NCI-H1930 (cell line): ENCODE measurements around the gene ECSIT.

ENCODE experiments used
- DNase-seq, 2 experiments: peaks; one replicate each; lab custom pipeline; 2025; lab: John Stamatoyannopoulos, UW

ECSIT gene

DNA sequence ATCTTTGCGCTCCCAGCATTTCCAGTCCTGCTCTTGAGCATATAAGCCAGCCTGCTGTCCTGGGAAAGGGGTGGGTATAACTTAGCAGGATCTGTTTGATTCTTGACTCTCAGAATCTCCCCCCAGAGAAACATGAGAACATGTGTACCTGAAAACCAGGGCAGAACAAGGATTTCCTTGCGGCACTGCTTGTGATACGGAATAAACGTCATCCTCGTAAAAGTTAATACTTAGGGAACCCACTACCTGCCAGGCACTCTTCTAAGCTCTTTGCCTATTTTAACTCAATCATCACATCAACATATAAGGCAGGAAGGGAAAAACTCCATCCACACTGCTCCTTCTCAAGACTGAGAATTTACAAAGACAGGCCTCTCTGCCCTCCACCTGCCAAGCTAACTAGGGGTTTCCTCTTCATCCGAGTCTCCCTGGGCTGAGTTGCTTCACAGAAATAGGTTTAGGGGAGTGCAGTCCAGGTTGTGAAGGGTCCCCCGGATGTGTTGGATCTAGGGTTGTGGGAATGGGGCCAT is 24.4 kb downstream of the ECSIT start:
- DNase-seq, result no peak

DNA sequence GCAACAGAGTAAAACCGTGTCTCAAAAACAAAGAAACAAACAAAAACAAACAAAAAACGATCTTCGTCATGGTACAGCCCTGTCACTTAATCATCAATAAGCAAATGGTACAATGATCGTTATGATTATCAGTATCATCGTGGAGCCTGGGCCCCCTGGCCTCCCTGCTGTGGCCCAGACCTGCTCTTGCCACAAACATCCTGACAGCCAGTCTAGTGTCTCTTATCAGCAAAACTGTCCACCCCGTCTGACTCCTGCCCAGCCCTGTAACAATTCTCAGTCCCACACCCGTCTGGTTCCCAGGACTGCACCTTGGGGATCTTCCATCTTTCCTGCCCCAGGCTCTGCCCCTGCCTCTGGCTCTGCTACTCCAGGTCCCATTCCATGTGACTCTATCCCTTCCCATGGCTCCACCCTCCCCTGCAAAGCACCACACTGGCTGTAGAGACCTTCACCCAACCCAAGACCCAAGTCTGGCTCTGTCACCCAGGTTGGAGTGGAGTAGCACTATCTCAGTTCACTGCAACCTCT is 29.0 kb downstream of the ECSIT start:
- DNase-seq, result no peak

DNA sequence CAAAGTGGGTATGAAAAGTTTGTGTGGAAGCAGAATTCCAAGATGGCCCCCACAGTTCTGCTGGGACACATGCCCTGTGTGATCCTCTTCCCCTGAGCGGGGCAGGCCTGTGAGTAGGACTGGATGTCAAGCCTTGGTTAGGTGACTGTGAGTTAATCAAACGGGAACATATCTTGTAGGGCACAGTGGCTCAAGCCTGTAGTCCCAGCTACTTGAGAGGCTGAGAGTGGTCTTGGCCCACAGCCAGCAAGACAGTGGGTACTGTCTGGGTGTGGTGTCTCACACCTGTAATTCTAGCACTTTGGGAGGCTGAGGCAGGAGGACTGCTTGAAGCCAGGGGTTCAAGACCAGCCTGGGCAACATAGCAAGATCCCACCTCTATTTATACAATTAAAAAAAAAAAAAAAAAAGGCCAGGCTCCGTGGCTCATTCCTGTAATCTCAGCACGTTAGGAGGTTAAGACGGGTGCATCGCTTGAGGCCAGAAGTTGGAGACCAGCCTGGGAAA is 29.7 kb downstream of the ECSIT start:
- no peak for DNase-seq

DNA sequence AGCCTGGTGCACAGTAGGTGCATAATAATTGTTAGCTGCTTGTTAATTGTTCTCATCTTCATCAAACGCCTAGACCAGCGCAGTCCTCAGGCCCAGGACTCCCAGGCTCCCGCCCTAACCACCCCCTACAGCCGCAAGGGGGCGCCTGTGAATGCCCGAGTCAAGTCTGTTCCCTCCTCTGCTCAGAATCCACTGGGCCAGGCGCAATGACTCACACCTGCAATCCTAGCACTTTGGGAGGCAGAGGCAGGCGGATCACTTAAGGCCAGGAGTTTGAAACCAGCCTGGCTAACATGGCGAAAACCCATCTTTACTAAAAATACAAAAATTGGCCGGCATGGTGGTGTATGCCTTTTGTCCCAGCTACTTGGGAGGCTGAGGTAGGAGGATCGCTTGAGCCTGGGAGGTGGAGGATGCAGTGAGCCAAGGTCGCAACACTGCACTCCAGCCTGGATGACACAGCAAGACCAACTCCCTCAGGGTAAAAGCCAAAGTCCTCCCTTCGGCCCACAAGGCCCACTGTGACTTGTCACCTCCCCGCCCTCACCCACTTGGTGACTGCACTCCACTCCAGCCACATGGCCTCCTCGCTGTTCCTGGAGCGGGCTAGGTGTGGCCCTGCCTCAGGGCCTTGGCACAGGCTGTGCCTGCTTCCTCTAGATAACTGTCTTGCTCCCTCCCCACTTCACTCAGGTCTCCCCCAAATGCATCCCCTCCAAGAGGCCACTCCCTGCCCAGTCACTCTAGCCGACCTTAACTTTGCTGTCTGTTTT is 32.4 kb downstream of the ECSIT start:
- peak in 1 of 2 experiments; percentile 48 for DNase-seq

DNA sequence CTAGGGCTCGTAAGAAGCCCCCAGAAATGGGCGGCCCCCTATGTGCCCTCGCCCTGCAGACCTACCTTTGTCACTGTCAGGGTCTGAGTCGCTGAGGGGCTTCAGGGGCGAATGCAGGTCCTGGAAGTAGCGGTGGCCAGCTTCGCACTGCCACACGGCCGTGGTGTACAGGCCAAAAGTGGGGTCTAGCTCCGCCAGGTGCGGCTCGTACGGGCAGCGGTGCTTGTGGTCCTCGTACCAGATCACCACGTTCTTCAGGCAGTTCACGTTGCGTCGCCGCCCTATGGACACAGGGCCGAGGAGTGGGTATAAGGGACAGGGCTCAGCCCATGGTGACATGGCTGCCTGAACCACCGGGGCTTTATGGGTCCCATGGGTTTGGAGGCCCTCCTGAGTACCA is 33.0 kb downstream of the ECSIT start:
- no peak for DNase-seq

DNA sequence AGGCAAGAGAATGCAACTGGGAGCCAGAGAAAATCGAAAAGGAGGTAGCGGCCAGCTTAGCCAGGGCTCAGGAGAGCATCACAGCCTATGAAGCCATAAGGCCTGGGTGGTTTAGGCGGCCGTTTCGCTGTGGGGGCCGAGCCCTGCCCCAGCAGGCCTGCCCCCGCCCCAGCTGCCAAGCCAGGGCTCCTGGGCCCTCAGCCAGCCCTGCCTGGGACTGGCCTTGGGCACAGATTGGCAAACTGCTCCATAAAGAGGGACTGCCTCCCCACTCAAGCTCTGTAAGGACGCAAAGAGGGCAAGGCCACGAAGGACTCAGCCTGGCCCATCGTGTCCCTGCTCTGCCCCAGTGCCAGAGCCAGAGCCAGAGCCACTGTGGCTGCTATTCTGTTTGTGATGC is 33.5 kb downstream of the ECSIT start:
- no peak for DNase-seq

DNA sequence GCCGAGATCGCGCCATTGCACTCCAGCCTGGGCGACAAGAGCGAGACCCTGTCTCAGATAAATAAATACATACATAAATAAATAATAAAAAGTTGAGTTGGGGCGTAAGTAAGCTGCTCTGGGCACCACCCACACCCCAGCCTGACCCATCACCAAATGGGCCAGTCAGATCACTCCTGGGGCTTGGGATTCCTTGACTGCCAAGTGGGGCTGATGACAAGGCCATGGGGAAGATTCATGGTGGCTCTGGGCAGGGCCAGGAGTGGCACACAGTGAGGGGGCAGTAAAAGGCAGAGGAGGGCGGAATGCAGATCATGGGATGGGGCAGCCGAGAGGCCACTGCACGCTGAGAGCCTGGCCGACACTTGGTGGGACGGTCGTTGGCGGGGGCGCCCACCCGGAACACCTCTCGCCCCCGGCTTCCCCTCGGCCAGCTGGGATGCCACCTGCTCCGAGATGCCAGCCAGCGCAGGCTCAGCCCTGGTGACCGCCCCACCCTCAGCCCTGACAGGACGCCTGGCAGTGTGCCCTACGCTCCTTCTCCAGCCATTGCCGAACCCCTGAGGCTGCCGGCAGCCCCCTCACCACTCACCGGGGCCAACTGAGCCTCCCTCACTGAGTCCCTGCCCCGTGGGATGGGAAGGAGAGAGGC is 34.2 kb downstream of the ECSIT start:
- DNase-seq, result no peak

DNA sequence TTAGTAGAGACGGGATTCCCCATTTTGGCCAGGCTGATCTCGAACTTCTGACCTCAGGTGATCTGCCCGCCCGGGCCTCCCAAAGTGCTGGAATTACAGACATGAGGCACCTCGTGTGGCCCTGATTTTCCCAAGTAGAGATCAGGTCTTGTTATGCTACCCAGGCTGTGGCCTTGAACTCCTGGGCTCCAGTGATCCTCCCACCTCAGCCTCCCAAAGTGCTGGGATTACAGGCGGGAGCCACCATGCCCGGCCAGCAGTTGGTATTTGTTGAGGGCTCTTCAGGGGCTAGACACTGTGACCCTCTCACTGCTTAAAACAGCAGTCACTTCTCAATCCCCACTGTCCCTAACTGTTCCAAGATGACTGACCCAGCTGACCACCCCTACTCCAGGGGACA is 39.6 kb downstream of the ECSIT start:
- DNase-seq, result no peak

DNA sequence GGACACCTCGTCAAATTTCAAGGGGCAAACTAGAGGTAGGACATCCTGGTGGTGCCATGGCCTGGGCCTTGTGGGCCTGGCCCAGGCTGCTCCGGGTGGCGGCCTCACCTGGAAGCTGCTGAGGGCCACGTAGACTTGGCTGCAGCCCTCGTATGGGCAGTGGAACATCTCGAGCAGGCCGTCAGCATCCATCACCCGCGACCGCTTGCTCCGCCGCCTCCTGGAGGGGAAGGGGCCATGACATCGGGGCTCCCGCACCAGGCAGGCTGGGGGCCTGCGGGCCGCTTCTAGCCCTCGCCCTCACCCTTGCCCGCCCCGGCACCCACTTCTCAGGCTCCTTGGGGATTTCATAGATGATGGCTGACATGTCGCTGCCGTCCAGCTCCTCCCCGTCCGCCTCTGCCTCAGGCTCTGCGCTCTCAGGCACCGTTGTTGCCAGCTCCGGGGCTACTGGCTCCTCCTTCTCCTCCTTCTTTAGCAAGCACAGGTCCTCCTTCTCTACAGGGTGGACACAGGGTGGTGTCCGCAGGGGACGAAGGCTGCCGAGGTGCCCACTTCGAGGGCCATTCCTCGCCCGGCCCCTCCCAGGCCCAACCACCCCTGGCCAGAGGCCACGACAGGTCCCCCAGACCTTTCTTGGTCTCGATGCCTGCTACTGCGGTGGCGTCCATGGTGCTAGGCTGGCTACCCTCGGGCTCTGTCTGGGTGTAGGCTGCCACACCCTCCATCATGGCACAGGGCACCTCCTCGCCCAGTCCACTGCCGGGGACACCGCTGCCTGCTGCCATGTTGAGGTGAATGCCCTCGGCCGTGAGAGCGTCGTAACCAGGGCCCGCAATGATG is 42.1 kb downstream of the ECSIT start:
- no peak for DNase-seq

DNA sequence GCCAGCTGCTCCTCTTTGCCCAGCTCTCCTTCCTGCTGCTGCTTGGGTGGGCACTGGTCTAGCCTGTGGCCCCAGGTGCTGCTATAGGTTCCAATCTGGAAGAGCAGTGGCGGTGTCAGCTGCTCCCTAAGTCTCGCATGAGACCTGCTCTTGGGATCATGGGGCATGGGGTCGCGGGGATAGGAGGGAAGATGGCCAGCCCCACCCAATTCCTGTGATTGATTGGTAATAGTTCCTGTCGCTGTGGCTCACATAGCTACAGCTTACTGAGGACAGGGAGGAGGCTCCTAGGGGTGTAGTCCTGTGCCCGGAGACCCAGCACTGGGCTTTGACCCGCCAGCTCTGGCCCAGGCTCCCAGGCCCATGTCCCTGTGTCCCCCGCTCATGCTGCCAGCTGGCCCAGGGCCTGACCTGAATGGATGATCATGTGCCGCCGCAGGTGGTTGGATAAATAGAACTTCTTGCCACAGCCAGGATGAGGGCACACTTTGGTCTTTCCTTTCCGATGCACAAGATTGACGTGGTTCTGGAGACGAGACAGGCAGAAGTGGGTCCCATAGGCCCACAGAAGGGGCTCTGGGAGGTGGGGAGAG is 43.6 kb downstream of the ECSIT start:
- no peak for DNase-seq

DNA sequence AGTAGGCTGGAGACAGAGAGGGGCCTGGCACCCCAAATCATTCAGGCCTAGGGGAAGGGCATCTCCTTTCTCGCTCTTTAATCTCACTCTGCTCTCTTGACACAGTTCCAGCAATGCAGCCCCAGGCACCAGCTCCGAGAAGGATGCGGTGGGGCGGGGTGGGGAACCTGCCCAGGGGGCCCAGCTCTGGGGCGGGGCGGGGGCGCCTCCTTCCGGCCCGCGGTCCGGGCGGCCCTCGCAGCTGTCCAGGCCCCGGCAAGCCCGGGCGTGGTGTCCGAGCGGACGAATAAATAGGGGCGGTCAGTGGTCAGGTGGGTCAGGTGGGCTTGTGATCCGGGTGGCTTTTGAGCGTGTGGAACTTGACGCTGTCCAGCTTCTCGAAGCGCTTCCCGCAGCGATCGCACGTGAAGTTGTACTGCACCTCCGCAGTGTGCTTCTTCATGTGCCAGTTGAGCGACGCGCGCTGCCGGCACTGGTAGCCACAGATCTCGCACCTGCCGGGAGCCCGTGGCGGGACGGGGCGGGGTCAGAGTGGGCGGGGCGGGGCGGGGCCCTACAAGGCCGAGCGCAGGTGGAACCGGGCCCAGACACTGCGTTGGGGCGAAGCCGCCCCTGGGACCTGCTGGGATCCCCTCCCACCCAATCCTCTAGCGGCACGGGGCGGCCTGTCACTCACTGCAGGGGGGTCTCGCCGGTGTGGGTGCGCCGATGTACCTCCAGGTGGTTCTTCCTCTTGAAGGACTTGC is 45.4 kb downstream of the ECSIT start:
- no peak for DNase-seq

DNA sequence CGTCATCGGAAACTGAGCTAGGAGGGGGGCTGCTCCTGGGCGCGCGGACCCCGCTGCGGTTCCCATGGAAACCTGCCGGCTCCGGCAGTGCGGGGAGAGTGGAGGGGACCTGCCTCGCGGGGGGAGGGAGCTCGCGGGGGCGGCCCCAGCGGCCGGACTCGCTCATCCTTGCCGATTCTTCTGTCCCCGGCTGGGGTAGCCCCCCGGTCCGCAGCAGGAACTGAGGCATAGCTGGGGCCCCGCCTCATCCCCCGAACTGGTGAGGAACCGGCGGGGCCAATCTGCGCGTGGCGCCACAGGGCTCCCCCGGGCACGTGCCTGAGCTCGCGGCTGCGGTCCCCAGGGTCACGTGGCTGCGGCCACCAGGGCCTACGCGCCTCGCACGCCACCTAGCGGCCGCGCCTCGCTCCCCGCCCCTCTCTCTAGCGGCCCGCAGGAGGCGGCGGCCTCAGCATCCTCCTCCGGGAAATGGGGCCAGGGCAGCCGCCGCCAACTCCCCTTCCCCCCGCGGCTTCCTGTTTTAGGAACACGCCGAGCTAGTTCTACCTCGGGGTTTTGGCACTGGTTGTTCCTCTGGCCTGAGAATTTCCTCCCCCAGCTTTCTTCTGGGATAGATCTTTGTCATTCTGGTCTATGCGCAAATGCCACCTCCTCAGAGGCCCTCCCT is 46.4 kb downstream of the ECSIT start:
- peak; percentile 54 to 84 for DNase-seq

DNA sequence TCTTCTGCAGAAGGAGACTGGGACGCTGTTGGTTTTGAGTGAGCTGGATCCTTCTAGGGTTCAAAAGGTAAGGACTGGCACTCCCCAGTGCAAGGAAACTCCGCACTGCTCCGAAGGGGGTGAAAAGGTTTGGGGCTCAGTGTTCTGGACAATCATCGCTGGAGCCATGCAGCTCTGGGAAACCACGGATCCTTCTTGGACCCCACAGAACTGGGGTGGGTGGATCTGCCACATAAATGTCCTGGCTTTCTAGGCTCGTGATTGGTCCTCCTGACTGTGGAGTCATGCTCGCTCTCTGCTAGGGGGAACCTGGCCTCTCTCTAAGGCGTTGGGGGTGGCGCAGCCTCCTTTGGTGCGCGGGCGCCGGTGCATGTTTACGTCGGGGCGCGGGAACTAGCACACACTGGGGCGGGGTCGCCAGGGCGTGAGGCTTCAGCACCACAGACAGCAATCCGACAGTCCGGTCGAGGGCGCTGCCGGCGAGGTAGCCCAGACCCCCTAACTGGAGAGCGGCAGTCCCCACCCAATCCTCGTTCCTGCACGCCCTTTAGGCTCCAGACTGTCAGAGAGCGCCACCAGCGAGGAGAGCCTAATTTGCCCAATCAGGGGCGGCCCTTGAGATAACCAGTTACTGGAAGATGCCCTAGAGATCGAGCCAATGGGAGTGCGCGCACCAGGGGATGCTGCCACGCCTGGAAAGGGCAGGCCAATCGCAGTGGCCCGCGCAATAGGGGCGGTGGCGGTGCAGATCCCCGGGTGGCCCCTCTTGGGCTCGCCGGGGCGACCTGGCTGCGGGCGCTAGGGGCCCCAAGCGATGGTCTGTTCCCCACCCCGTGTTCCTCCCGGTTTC is 47.2 kb downstream of the ECSIT start:
- peak; percentile 94 for DNase-seq

DNA sequence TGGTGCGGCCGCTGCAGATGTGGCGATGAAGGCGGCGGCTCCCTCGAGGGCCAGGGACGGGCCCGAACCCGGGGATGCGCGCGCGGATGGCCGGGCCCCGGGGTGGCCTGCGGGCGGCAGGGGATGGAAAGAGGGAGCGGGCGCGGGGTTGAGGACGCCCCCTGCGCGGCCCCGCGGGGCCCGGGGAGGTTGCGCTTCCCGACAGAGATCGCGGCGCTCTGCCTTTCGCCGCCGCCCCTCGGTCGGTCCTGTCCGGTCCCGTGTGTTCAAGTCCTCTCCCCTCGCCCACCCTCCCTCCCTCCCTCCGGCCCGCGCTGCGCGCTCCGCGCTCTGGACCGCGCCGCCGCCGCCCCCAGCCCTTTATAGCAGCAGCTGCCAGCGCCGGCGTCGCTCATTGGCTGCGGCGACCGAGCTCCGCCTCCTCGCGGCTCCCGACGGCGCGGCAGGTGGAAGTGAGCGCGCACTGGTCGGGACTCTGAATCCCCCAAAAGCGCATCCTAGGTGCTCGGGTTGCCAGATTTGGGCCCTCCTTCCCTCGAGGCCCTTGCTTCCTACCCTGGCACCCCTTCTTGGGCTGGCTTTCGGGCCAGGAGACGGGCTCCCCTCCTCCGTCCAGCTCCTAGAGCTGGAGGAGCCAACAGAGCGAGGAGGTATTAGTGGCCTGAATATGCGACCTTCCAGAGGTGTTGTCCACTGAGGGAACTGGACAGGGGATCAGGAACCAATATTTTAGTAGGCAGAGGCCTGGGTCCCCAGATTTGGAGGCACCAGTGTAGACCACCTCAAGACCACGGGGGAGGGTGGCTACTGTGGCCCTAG is 48.0 kb downstream of the ECSIT start, which contains the start of gene ELAVL3:
TSS of gene ELAVL3 (minus strand) at position 332 of the 819 bp plus-strand sequence. CDS start 438 bp downstream, outside the sequence.
- DNase-seq, result peak; percentile 53 to 79

DNA sequence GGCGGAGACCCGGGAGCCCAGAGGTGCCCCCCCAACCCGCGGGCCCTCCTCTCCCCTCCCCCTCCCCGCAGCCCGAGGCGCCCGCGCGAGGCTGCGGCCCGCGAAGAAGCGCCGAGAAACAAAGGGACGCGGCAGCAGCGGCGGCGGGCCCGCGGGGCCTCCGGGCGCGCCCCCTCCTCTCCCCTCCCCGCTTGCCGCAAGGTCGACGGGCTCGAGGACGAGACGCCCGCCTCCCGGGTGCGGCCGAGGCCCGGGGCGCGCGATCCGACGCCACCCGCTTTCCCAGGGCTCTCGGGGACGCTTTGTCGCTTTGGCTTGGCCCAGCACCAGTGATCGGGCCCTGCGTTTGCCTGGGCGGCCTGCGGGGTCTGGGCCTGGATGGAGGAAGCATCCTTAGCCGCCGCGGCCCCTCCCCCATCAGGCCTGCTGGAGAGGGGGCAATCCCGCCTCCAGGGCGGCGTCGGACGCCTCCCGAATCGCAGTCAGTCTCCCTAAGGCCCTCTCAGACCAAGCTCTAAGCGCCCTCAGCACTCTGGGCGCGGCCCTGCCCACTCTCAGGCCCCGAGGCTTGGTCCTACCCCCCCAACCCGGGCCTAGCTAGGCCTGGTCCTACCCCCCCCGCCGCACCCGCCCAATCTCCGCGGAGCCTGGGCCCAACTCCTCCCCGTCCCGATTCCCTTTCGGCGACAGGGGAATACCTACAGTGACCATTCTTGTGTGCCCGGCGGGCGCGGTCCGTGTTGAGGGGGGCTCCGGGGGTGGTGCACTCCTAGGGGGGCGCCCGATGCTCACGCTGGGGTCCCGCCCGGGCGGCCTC is 48.8 kb downstream of the ECSIT start:
- no peak for DNase-seq

DNA sequence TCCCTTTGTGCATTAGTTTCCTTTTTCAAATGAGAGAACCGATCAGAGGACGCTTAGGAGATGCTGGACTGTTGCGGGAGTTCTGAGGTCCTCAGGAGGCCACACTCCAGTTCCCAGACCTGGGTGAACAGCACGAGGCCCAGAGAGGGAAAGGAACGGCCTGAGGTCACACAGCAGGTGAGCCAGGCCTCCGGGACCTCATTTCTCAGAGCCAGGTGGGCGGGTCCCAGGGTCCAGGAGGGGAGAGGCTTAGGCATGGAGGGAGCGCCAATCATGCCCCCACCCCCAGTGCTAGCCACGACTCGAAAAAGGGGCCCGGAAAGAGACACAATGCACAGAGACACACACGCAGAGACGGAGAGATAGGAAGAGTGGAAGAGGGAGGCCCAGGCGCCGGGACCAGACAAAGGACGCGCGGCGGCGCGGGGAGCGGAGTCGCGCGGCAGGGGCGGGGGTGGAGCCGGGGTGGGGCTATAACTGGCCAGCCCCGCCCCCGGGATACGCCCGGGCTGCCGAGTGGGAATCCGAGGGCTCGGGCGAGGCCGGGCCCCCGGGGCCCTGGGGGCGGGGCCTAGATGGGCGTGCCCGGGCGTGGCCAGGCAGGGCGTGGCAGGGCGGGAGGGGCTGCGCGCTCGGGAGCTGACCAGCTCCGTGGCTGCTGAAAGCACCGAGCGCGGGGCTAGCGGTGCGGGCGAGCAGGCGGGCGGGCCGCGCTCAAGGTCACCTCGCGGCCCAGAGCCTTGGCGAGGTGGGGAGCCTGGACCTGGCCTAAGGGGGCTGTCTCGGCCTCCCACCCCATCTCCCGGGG is 49.6 kb downstream of the ECSIT start:
- no peak for DNase-seq
